Gastrocnemius medialis (tissue), 4 donors: ENCODE measurements around the gene BMPR1B. TPM values are rescaled to one million over a fixed set of nuclear protein-coding genes. Genes with fewer than 3 reads are reported as not detected.
A peak's percentile ranks its signal among the peaks of the same experiment; 100 is the strongest.

Experiments
- ATAC-seq, 2 donors: fragments of 150-250 bp; one replicate each; pipeline ENCODE4 v1.9.1; 2016
- DNase-seq, 2 donors: peaks; one replicate each; pipeline ENCODE4 v3.0.0-alpha.2; 2019
- H3K27ac ChIP-seq, 4 donors: fragments of 200-600 bp; sonication (generic); 1 replicate in 1 of 4; 2 replicates in 3 of 4; pipeline ENCODE4 v1.5.1; 2016 to 2018; ENCODE audit warnings: mild to moderate bottlenecking in 2 of 4, moderate library complexity in 1 of 4
- H3K27me3 ChIP-seq, 3 donors: fragments of 200-600 bp; sonication (generic) in 2 of 3; 1 replicate in 1 of 3; 2 replicates in 2 of 3; pipeline versions ENCODE4 v1.5.1 to v1.6.0; 2016 to 2019; ENCODE audit warnings: mild to moderate bottlenecking in 1 of 3, moderate library complexity in 1 of 3
- H3K36me3 ChIP-seq, 2 donors: fragments of 200-600 bp; sonication (generic) in 1 of 2; one replicate each; pipeline ENCODE4 v1.5.1; 2017 to 2018
- H3K4me1 ChIP-seq, 2 donors: fragments of 200-600 bp; sonication (generic) in 1 of 2; one replicate each; pipeline ENCODE4 v1.5.1; 2016 to 2017; ENCODE audit warnings: mild to moderate bottlenecking in 2 of 2
- H3K4me3 ChIP-seq, 4 donors: fragments of 200-600 bp; sonication (generic) in 3 of 4; 1 replicate in 1 of 4; 2 replicates in 3 of 4; pipeline ENCODE4 v1.5.1; 2016 to 2019; ENCODE audit warnings: mild to moderate bottlenecking in 2 of 4
- H3K9me3 ChIP-seq, 3 donors: fragments of 200-600 bp; sonication (generic) in 2 of 3; 1 replicate in 1 of 3; 2 replicates in 2 of 3; pipeline ENCODE4 v1.5.1; 2016 to 2019
- CTCF ChIP-seq, 5 experiments: fragments of 450-650 bp in 3 of 5; fragments of 200-600 bp in 2 of 5; sonication (generic) in 2 of 5; IDR thresholded peaks in 4 of 5; conservative IDR thresholded peaks in 1 of 5; 1 replicate in 4 of 5; 2 replicates in 1 of 5; pipeline ENCODE4 v1.5.1; 2016 to 2019; ENCODE audit warnings: antibody characterized with exemption in 5 of 5, mild to moderate bottlenecking in 3 of 5, moderate library complexity in 3 of 5
- POLR2A ChIP-seq, 2 donors: fragments of 450-650 bp; IDR thresholded peaks; one replicate each; pipeline ENCODE4 v1.6.1; 2017; ENCODE audit warnings: antibody characterized with exemption in 2 of 2, mild to moderate bottlenecking in 2 of 2, moderate library complexity in 2 of 2
- in situ Hi-C, 4 donors: fragments of 200-750 bp; cut with MboI; loops; one replicate each; pipeline versions ENCODE4 v1.15.0 to v1.8.0; 2017; ENCODE audit warnings: low sequenced_read_pairs in 4 of 4
- intact Hi-C: fragments of 100-400 bp; cut with DNase I; formaldehyde crosslinking; loops from one replicate; pipeline ENCODE4 v1.15.1; 2023; ENCODE audit warnings: low total_unique reads
- total RNA-seq, 4 donors: library from RNA; depleted of rRNA; stranded (reverse); fragments of >200 nt; gene quantifications; one replicate each; pipeline versions ENCODE4 v1.1.0 to v1.2.3, GENCODE V29; 2016

The BMPR1B gene
- total RNA-seq, 4 donors from 2014 or later: 0.92 to 6.9 (median 1.7) TPM

GRCh38 chr4:95085124-95085833, 327.5 kb downstream of the BMPR1B start:
- no peak overlapping the region for H3K4me3 ChIP-seq
- in situ Hi-C loops (loop anchor here in 2 of 4 donors (5.0 to 25.0 kb wide), 2 partner anchors 463 to 698 kb away; no protein-coding TSS in a partner anchor), intact Hi-C loops (no loop called here)
- no peak for TF ChIP-seq POLR2A (IDR thresholded peaks at IDR 0.05)
- no peak for TF ChIP-seq CTCF (IDR thresholded peaks at IDR 0.05 in 4 of 5, conservative IDR thresholded peaks at IDR 0.05 in 1 of 5)
- H3K27me3 ChIP-seq: no peaks in the 10 kb centered on the region
- H3K4me1 ChIP-seq: peaks cover 3 to 9% of the 10 kb centered on the region in 2 donors
- ATAC-seq: no peak
- no peaks in the 10 kb centered on the region for H3K9me3 ChIP-seq
- H3K27ac ChIP-seq: no peak overlapping the region
- H3K36me3 ChIP-seq: no peaks in the 10 kb centered on the region
- DNase-seq: no peak

- DNase-seq (no peak), ATAC-seq (no peak)
- H3K4me1 ChIP-seq: peaks cover 9% of the 10 kb centered on the region in 2 donors
- no peaks in the 10 kb centered on the region for H3K9me3 ChIP-seq
- H3K27me3 ChIP-seq: no peaks in the 10 kb centered on the region
- TF ChIP-seq CTCF (IDR thresholded peaks at IDR 0.05 in 4 of 5, conservative IDR thresholded peaks at IDR 0.05 in 1 of 5): no peak
- no peaks in the 10 kb centered on the region for H3K36me3 ChIP-seq
- H3K4me3 ChIP-seq: no peak overlapping the region
- in situ Hi-C loops (loop anchor here in 2 of 4 donors (5.0 to 25.0 kb wide), 2 partner anchors 464 to 699 kb away; no protein-coding TSS in a partner anchor), intact Hi-C loops (no loop called here)
- no peak overlapping the region for H3K27ac ChIP-seq
These were observed 328.8 kb downstream of the BMPR1B start for GRCh38 chr4:95086551-95086950.

- Histone ChIP-seq H3K36me3 (no peaks in the 10 kb centered on the region), H3K27ac (no peak overlapping the region), H3K27me3 (no peaks in the 10 kb centered on the region), H3K4me3 (no peak overlapping the region), H3K9me3 (no peaks in the 10 kb centered on the region), H3K4me1 (peaks cover 9% of the 10 kb centered on the region in 2 donors)
- DNase-seq: no peak
- no peak for TF ChIP-seq POLR2A (IDR thresholded peaks at IDR 0.05)
- no peak for TF ChIP-seq CTCF (IDR thresholded peaks at IDR 0.05 in 4 of 5, conservative IDR thresholded peaks at IDR 0.05 in 1 of 5)
- in situ Hi-C loops (loop anchor here in 2 of 4 donors (5.0 to 25.0 kb wide), 2 partner anchors 466 to 701 kb away; no protein-coding TSS in a partner anchor), intact Hi-C loops (loop anchor here (2.0 kb wide), 1 partner anchor 91 kb away; no protein-coding TSS in a partner anchor)
- ATAC-seq: no peak
These were observed 330.1 kb downstream of the BMPR1B start for GRCh38 chr4:95087657-95088455.

- Histone ChIP-seq H3K9me3 (no peaks in the 10 kb centered on the region), H3K27ac (no peak overlapping the region), H3K4me3 (peak overlapping the region in 1 of 4 donors; percentile 14), H3K4me1 (peaks cover 9% of the 10 kb centered on the region in 2 donors), H3K27me3 (no peaks in the 10 kb centered on the region), H3K36me3 (no peaks in the 10 kb centered on the region)
- TF ChIP-seq CTCF (IDR thresholded peaks at IDR 0.05 in 4 of 5, conservative IDR thresholded peaks at IDR 0.05 in 1 of 5): no peak
- no peak for TF ChIP-seq POLR2A (IDR thresholded peaks at IDR 0.05)
- peak; percentile 6 to 48 for DNase-seq
- in situ Hi-C loops: loop anchor here in 1 of 4 donors (25.0 kb wide), 1 partner anchor 704 kb away; no protein-coding TSS in a partner anchor
- intact Hi-C loops: no loop called here
- peak; percentile 85 to 91 for ATAC-seq
These were observed 333.5 kb downstream of the BMPR1B start for GRCh38 chr4:95091272-95091671.
